Neural progenitor cell (in vitro differentiated cells): Measurements from ENCODE around the gene WDR70. TPM values are rescaled to one million over a fixed set of nuclear protein-coding genes. Genes with fewer than 3 reads are reported as not detected.

Source experiments
- DNase-seq: peaks from one replicate; pipeline ENCODE4 v3.0.0-alpha.2; 2016; ENCODE audit warnings: low spot score
- H2AFZ ChIP-seq: fragments of 200-600 bp; sonication (generic); replicated peaks from 2 replicates; pipeline ENCODE4 v1.6.1; 2016; ENCODE audit warnings: antibody characterized with exemption
- H3F3A ChIP-seq: fragments of 200-600 bp; sonication (generic); 2 replicates; pipeline ENCODE4 v1.6.1; 2016; ENCODE audit warnings: antibody characterized with exemption, low read depth
- H3K27ac ChIP-seq: fragments of 200-600 bp; sonication (generic); 2 replicates; pipeline ENCODE4 v1.5.1; 2016; ENCODE audit warnings: mild to moderate bottlenecking
- H3K27me3 ChIP-seq: fragments of 200-600 bp; sonication (generic); 2 replicates; pipeline ENCODE4 v1.6.1; 2016; ENCODE audit warnings: mild to moderate bottlenecking, moderate library complexity
- H3K36me3 ChIP-seq: fragments of 200-600 bp; sonication (generic); 2 replicates; pipeline ENCODE4 v1.5.1; 2016
- H3K4me1 ChIP-seq: fragments of 200-600 bp; sonication (generic); 2 replicates; pipeline ENCODE4 v1.6.1; 2016; ENCODE audit warnings: mixed run types
- H3K4me2 ChIP-seq: fragments of 200-600 bp; sonication (generic); 2 replicates; pipeline ENCODE4 v1.6.1; 2016
- H3K4me3 ChIP-seq: fragments of 200-600 bp; sonication (generic); 2 replicates; pipeline ENCODE4 v1.5.1; 2016
- H3K79me2 ChIP-seq: fragments of 200-600 bp; sonication (generic); 2 replicates; pipeline ENCODE4 v1.6.1; 2016; ENCODE audit warnings: low read depth
- H3K9ac ChIP-seq: fragments of 200-600 bp; sonication (generic); 2 replicates; pipeline ENCODE4 v1.6.1; 2016
- H3K9me3 ChIP-seq: fragments of 200-600 bp; sonication (generic); 2 replicates; pipeline ENCODE4 v1.5.1; 2016; ENCODE audit warnings: low read depth
- H4K20me1 ChIP-seq: fragments of 200-600 bp; sonication (generic); 2 replicates; pipeline ENCODE4 v1.6.1; 2016; ENCODE audit warnings: low read depth
- H3K27ac Mint-ChIP-seq: 3 replicates; pipeline ENCODE4 v1.8.0; 2021; ENCODE audit warnings: mixed read lengths
- H3K27me3 Mint-ChIP-seq: 2 replicates; pipeline ENCODE4 v1.8.0; 2022; ENCODE audit warnings: low read depth, mild to moderate bottlenecking, inconsistent platforms, moderate library complexity, mixed read lengths; ENCODE audit not compliant: insufficient read depth
- H3K36me3 Mint-ChIP-seq: 3 replicates; pipeline ENCODE4 v1.8.0; 2021; ENCODE audit warnings: mixed read lengths
- H3K4me1 Mint-ChIP-seq: 3 replicates; pipeline ENCODE4 v1.8.0; 2021; ENCODE audit warnings: mixed read lengths
- H3K4me3 Mint-ChIP-seq: 3 replicates; pipeline ENCODE4 v1.8.0; 2021; ENCODE audit warnings: mild to moderate bottlenecking, moderate library complexity, mixed read lengths
- H3K9me3 Mint-ChIP-seq: 3 replicates; pipeline ENCODE4 v1.8.0; 2020; ENCODE audit warnings: mixed read lengths
- CTCF ChIP-seq: fragments of 200-600 bp; sonication (generic); IDR thresholded peaks from 2 replicates; pipeline ENCODE4 v1.5.1; 2017; ENCODE audit warnings: antibody characterized with exemption, mild to moderate bottlenecking
- EZH2 ChIP-seq: fragments of 200-600 bp; sonication (generic); IDR thresholded peaks from 2 replicates; pipeline ENCODE4 v1.6.1; 2017; ENCODE audit warnings: antibody characterized with exemption, mild to moderate bottlenecking, moderate library complexity
- EZH2phosphoT487 ChIP-seq: fragments of 200-600 bp; sonication (generic); IDR thresholded peaks from 2 replicates; pipeline ENCODE4 v1.6.1; 2017; ENCODE audit warnings: antibody characterized with exemption
- total RNA-seq: library from RNA; depleted of rRNA; stranded (reverse); fragments of >200 nt; gene quantifications from 2 replicates; pipeline ENCODE4 v1.2.3, GENCODE V29; 2015; ENCODE audit warnings: low replicate concordance

Gene WDR70
- total RNA-seq, 1 donor from 2014 or later, result 46.2 TPM

DNA sequence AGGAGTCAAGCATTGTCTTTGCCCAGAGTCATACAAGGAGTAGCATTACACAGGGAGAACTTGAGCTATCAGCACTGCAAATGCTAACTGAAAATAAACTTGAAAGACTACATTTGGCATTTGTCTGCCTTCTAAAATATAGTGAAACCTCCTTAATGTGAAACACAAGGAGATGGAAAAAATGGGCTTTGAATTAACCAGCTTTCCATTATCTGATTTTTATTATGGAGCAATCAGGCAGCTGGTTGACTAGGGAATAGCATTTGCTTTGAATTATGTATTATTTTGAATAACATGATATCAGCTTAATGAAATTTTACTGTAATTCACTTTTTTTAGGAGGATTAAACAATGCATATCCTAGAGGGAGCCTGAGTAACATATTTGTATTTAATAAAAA, 329.9 kb downstream of the WDR70 start:
- no peak overlapping the region for H3K4me2 ChIP-seq
- no peak for DNase-seq
- H3K36me3 Mint-ChIP-seq, result no peaks in the 10 kb centered on the region
- H3K9me3 ChIP-seq, result no peaks in the 10 kb centered on the region
- no peak for TF ChIP-seq CTCF
- TF ChIP-seq EZH2, result no peak
- TF ChIP-seq EZH2phosphoT487, result no peak
- H3K36me3 ChIP-seq, result no peaks in the 10 kb centered on the region
- no peaks in the 10 kb centered on the region for H3K27me3 Mint-ChIP-seq
- no peak overlapping the region for H3K27ac ChIP-seq
- H3K27me3 ChIP-seq, result no peaks in the 10 kb centered on the region
- H3K4me3 Mint-ChIP-seq, result no peak overlapping the region
- H4K20me1 ChIP-seq, result no peaks in the 10 kb centered on the region
- no peak overlapping the region for H3K27ac Mint-ChIP-seq
- H3K4me1 ChIP-seq, result no peaks in the 10 kb centered on the region
- H3F3A ChIP-seq, result no peaks in the 10 kb centered on the region
- H2AFZ ChIP-seq, result no peak overlapping the region
- no peaks in the 10 kb centered on the region for H3K4me1 Mint-ChIP-seq
- no peaks in the 10 kb centered on the region for H3K9me3 Mint-ChIP-seq
- no peaks in the 10 kb centered on the region for H3K79me2 ChIP-seq
- H3K9ac ChIP-seq, result no peak overlapping the region
- no peak overlapping the region for H3K4me3 ChIP-seq

- H3K27ac Mint-ChIP-seq, result no peak overlapping the region
- TF ChIP-seq EZH2phosphoT487 (no peak), EZH2 (no peak), CTCF (no peak)
These were observed 331.8 kb downstream of the WDR70 start for GRCh38 chr5:37710965-37711364.

GRCh38 chr5:37712750-37713149, 333.6 kb downstream of the WDR70 start:
- H3F3A ChIP-seq, result no peaks in the 10 kb centered on the region
- H4K20me1 ChIP-seq, result no peaks in the 10 kb centered on the region
- H3K27me3 ChIP-seq, result no peaks in the 10 kb centered on the region
- H3K27ac ChIP-seq, result no peak overlapping the region
- no peak overlapping the region for H3K27ac Mint-ChIP-seq
- no peak overlapping the region for H3K4me3 Mint-ChIP-seq
- no peaks in the 10 kb centered on the region for H3K4me1 ChIP-seq
- no peak overlapping the region for H3K4me3 ChIP-seq
- peaks cover 5% of the 10 kb centered on the region for H3K4me1 Mint-ChIP-seq
- no peak overlapping the region for H3K4me2 ChIP-seq
- no peaks in the 10 kb centered on the region for H3K9me3 Mint-ChIP-seq
- H3K9ac ChIP-seq, result no peak overlapping the region
- TF ChIP-seq CTCF, result no peak
- TF ChIP-seq EZH2, result no peak
- no peak for TF ChIP-seq EZH2phosphoT487
- H3K36me3 ChIP-seq, result no peaks in the 10 kb centered on the region
- no peak overlapping the region for H2AFZ ChIP-seq
- H3K9me3 ChIP-seq, result no peaks in the 10 kb centered on the region
- no peaks in the 10 kb centered on the region for H3K36me3 Mint-ChIP-seq
- H3K27me3 Mint-ChIP-seq, result no peaks in the 10 kb centered on the region
- no peaks in the 10 kb centered on the region for H3K79me2 ChIP-seq
- no peak for DNase-seq

More at GRCh38 chr5:37710965-37711364, 331.8 kb downstream of the WDR70 start:
- no peak overlapping the region for H3K4me3 Mint-ChIP-seq
- Histone ChIP-seq H3K27me3 (no peaks in the 10 kb centered on the region), H3K36me3 (no peaks in the 10 kb centered on the region), H3K27ac (no peak overlapping the region), H2AFZ (no peak overlapping the region), H3K4me2 (no peak overlapping the region), H3K4me1 (no peaks in the 10 kb centered on the region), H3K79me2 (no peaks in the 10 kb centered on the region), H3F3A (no peaks in the 10 kb centered on the region), H3K9me3 (no peaks in the 10 kb centered on the region), H3K9ac (no peak overlapping the region), H4K20me1 (no peaks in the 10 kb centered on the region), H3K4me3 (no peak overlapping the region)
- no peak for DNase-seq
- H3K9me3 Mint-ChIP-seq, result no peaks in the 10 kb centered on the region
- no peaks in the 10 kb centered on the region for H3K27me3 Mint-ChIP-seq
- H3K4me1 Mint-ChIP-seq, result no peaks in the 10 kb centered on the region
- H3K36me3 Mint-ChIP-seq, result no peaks in the 10 kb centered on the region

DNA sequence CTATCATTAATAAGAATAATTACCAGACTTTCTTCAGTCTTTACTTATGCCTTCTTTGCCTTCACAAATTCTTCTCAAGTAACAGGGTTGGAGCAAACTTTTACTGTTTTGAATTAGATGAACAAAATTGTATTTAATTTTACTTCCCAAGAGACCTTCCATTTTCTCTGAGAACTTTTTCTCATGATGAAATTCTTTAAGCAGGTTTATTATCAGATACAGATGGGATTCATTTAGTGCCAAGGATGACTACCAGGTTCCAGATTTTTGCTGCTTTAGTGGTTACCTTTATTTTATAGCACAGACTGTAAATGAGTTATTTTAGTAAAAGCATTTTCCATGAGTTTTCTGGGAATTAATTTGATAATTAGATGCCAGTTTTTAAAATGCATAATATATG, 335.6 kb downstream of the WDR70 start:
- H3K4me2 ChIP-seq, result no peak overlapping the region
- H3K27ac Mint-ChIP-seq, result no peak overlapping the region

More for the DNA sequence above, 335.6 kb downstream of the WDR70 start:
- TF ChIP-seq CTCF, result no peak
- no peak for TF ChIP-seq EZH2phosphoT487
- no peak for TF ChIP-seq EZH2
- no peak overlapping the region for H2AFZ ChIP-seq
- H3K27ac ChIP-seq, result no peak overlapping the region
- no peak overlapping the region for H3K9ac ChIP-seq
- no peaks in the 10 kb centered on the region for H3K79me2 ChIP-seq
- H3K4me3 ChIP-seq, result no peak overlapping the region
- peaks cover 10% of the 10 kb centered on the region for H3K4me1 Mint-ChIP-seq
- no peaks in the 10 kb centered on the region for H3K36me3 ChIP-seq
- H3K9me3 ChIP-seq, result no peaks in the 10 kb centered on the region
- no peaks in the 10 kb centered on the region for H3F3A ChIP-seq
- H3K27me3 ChIP-seq, result no peaks in the 10 kb centered on the region
- H3K4me1 ChIP-seq, result no peaks in the 10 kb centered on the region
- H3K9me3 Mint-ChIP-seq, result no peaks in the 10 kb centered on the region
- H4K20me1 ChIP-seq, result no peaks in the 10 kb centered on the region
- H3K4me3 Mint-ChIP-seq, result no peak overlapping the region
- H3K36me3 Mint-ChIP-seq, result no peaks in the 10 kb centered on the region
- no peak for DNase-seq
- H3K27me3 Mint-ChIP-seq, result no peaks in the 10 kb centered on the region
